Ectodermal cell (in vitro differentiated cells): ENCODE results near the gene AKAP13.

Source experiments
- H3K27ac ChIP-seq: 2 replicates; pipeline ENCODE4 v1.7.0; 2013; ENCODE audit warnings: mild to moderate bottlenecking, low read depth, low read length; ENCODE audit not compliant: insufficient read depth, poor library complexity, severe bottlenecking
- H3K27me3 ChIP-seq: 2 replicates; pipeline ENCODE4 v1.7.0; 2013; ENCODE audit warnings: mild to moderate bottlenecking, low read length; ENCODE audit not compliant: insufficient read depth, control insufficient read depth, poor library complexity, severe bottlenecking
- H3K36me3 ChIP-seq: one replicate; pipeline ENCODE4 v1.7.0; 2013; ENCODE audit warnings: low read length; ENCODE audit not compliant: control insufficient read depth, insufficient read depth
- H3K4me1 ChIP-seq: one replicate; pipeline ENCODE4 v1.7.0; 2013; ENCODE audit warnings: low read length; ENCODE audit not compliant: control insufficient read depth, insufficient read depth
- H3K4me3 ChIP-seq: 2 replicates; pipeline ENCODE4 v1.7.0; 2013; ENCODE audit warnings: low read depth, low read length, control low read depth; ENCODE audit not compliant: insufficient read depth
- H3K9me3 ChIP-seq: 2 replicates; pipeline ENCODE4 v1.7.0; 2013; ENCODE audit warnings: mild to moderate bottlenecking, low read length, moderate library complexity; ENCODE audit not compliant: control insufficient read depth
- WGBS, 2 experiments: methylation state at CpG; one replicate each; pipeline ENCODE4 v1.1.7; 2013; ENCODE audit warnings: missing lambda C conversion rate in 2 of 2; 5-methylcytosine and 5-hydroxymethylcytosine counted together

AKAP13 gene

GRCh38 chr15:85745525-85746150 is 365.2 kb downstream of the AKAP13 start:
- H3K27ac ChIP-seq, result no peak overlapping the region
- no peaks in the 10 kb centered on the region for H3K27me3 ChIP-seq
- H3K36me3 ChIP-seq, result peaks cover 21% of the 10 kb centered on the region
- peaks cover 25% of the 10 kb centered on the region for H3K4me1 ChIP-seq
- 92 to 94% methylated on average over 14 of the region's 14 CpGs for WGBS, 2 experiments
- H3K9me3 ChIP-seq, result no peaks in the 10 kb centered on the region
- no peak overlapping the region for H3K4me3 ChIP-seq

- 94 to 95% methylated on average over 12 of the region's 12 CpGs for WGBS, 2 experiments
- peaks cover 17% of the 10 kb centered on the region for H3K36me3 ChIP-seq
Measured at GRCh38 chr15:85746641-85747040, 366.2 kb downstream of the AKAP13 start.

GRCh38 chr15:85748176-85748575 is 367.8 kb downstream of the AKAP13 start:
- Histone ChIP-seq H3K9me3 (no peaks in the 10 kb centered on the region), H3K4me3 (no peak overlapping the region), H3K27ac (no peak overlapping the region), H3K27me3 (no peaks in the 10 kb centered on the region), H3K4me1 (peaks cover 49% of the 10 kb centered on the region), H3K36me3 (peaks cover 17% of the 10 kb centered on the region)
- 93% methylated on average over 9 of the region's 9 CpGs for whole genome bisulfite sequencing, 2 experiments

More at GRCh38 chr15:85746641-85747040, 366.2 kb downstream of the AKAP13 start:
- H3K4me3 ChIP-seq, result no peak overlapping the region
- no peak overlapping the region for H3K27ac ChIP-seq
- no peaks in the 10 kb centered on the region for H3K27me3 ChIP-seq
- no peaks in the 10 kb centered on the region for H3K9me3 ChIP-seq
- peaks cover 35% of the 10 kb centered on the region for H3K4me1 ChIP-seq

- Histone ChIP-seq H3K36me3 (peaks cover 16% of the 10 kb centered on the region), H3K27me3 (no peaks in the 10 kb centered on the region), H3K9me3 (no peaks in the 10 kb centered on the region), H3K4me1 (peaks cover 49% of the 10 kb centered on the region), H3K4me3 (no peak overlapping the region), H3K27ac (no peak overlapping the region)
- 73 to 74% methylated on average over 11 of the region's 11 CpGs for WGBS, 2 experiments
Measured at GRCh38 chr15:85748729-85749128, 368.3 kb downstream of the AKAP13 start.

- WGBS, 2 experiments, result 77 to 78% methylated on average over 21 of the region's 21 CpGs
- H3K4me1 ChIP-seq, result peaks cover 49% of the 10 kb centered on the region
- no peaks in the 10 kb centered on the region for H3K27me3 ChIP-seq
- H3K9me3 ChIP-seq, result no peaks in the 10 kb centered on the region
- no peak overlapping the region for H3K4me3 ChIP-seq
- H3K36me3 ChIP-seq, result peaks cover 12% of the 10 kb centered on the region
- peak overlapping the region; percentile 46 for H3K27ac ChIP-seq
Measured at GRCh38 chr15:85749261-85750151, 369.1 kb downstream of the AKAP13 start.

GRCh38 chr15:85750319-85751290 is 370.2 kb downstream of the AKAP13 start:
- no peaks in the 10 kb centered on the region for H3K27me3 ChIP-seq
- 53% methylated on average over 27 of the region's 27 CpGs for WGBS, 2 experiments
- no peak overlapping the region for H3K4me3 ChIP-seq
- peak overlapping the region; percentile 78 for H3K27ac ChIP-seq
- H3K4me1 ChIP-seq, result peaks cover 52% of the 10 kb centered on the region
- no peaks in the 10 kb centered on the region for H3K9me3 ChIP-seq
- peaks cover 8% of the 10 kb centered on the region for H3K36me3 ChIP-seq

GRCh38 chr15:85751291-85752123 is 371.1 kb downstream of the AKAP13 start:
- H3K27ac ChIP-seq, result peak overlapping the region; percentile 78
- H3K36me3 ChIP-seq, result peaks cover 8% of the 10 kb centered on the region
- peaks cover 52% of the 10 kb centered on the region for H3K4me1 ChIP-seq
- no peaks in the 10 kb centered on the region for H3K9me3 ChIP-seq
- no peak overlapping the region for H3K4me3 ChIP-seq
- WGBS, 2 experiments, result 4 to 6% methylated on average over 14 to 15 of the region's 15 CpGs
- no peaks in the 10 kb centered on the region for H3K27me3 ChIP-seq

GRCh38 chr15:85752124-85752475 is 371.7 kb downstream of the AKAP13 start:
- Histone ChIP-seq H3K36me3 (peaks cover 2% of the 10 kb centered on the region), H3K9me3 (no peaks in the 10 kb centered on the region), H3K4me3 (no peak overlapping the region), H3K4me1 (peaks cover 52% of the 10 kb centered on the region), H3K27me3 (no peaks in the 10 kb centered on the region), H3K27ac (peak overlapping the region; percentile 78)
- 53% methylated on average over 15 of the region's 15 CpGs for WGBS, 2 experiments

GRCh38 chr15:85752491-85752961 is 372.1 kb downstream of the AKAP13 start:
- peak overlapping the region; percentile 78 for H3K27ac ChIP-seq
- H3K4me3 ChIP-seq, result no peak overlapping the region
- H3K36me3 ChIP-seq, result no peaks in the 10 kb centered on the region
- 86 to 93% methylated on average over 8 of the region's 8 CpGs for WGBS, 2 experiments
- peaks cover 52% of the 10 kb centered on the region for H3K4me1 ChIP-seq
- no peaks in the 10 kb centered on the region for H3K9me3 ChIP-seq
- H3K27me3 ChIP-seq, result no peaks in the 10 kb centered on the region
